Activated CD4-positive, CD25-positive, alpha-beta regulatory T cell treated with anti-CD3 and anti-CD28 coated beads, Interleukin-2, amount 50 U/mL, for 24 hours (primary cell): ENCODE data around the gene DNAH12.
"Not testable (repeated sequence)": the region's sequence is repeated elsewhere in the genome, so short reads cannot be mapped to it uniquely, and the experiment has no call there.

ENCODE experiments used
- ATAC-seq, 2 donors: fragments of 150-1000 bp; cut with Tn5 transposase; one replicate each; pipeline ENCODE4 v1.10.0; 2021; ENCODE audit warnings: mild to moderate bottlenecking in 1 of 2, moderate library complexity in 1 of 2

DNAH12 gene

DNA sequence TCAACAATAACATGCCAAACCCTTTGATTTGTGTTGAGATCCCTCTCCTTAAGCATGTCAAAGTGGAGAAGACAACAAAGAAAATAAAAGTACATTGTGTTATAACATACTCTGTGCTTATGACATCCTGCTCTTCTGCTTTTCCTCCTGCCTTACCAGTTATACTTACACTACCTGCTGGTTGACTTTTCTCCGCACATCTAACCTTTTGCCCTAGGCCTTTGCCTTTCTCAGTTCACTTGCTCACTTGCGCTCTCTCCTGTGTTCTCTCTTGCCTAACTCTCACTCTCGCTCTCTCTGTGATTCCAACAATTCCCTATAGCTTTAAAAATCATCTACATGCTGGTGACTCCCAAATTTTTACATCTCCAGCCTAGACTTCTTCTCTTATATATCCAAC is 5.7 kb downstream of the DNAH12 start:
- no peak for ATAC-seq

DNA sequence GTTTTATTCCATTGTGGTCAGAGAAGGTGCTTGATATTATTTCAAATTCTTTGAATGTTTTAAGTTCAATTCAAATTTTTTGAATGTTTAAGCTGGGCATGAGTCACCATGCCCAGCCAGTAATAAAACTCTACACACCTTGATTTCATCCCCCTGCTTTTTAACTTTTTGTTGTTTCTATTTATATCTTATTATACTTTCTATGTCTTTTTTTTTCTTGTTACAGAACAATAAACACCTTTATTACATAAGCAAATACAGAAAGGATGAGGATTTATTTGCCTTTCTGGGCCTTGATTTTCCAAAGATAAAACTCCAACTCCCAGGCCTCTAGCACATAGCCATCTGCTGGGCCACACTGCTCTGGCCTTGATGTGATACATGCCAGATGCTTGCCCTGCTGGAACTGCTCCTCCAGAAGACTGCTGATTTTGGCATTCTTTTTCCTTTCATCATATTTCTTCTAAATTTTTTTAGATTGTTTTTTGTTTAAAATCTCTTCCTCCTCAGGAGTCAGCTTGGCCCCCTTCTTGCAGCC is 14.0 kb downstream of the DNAH12 start:
- ATAC-seq: no peak

DNA sequence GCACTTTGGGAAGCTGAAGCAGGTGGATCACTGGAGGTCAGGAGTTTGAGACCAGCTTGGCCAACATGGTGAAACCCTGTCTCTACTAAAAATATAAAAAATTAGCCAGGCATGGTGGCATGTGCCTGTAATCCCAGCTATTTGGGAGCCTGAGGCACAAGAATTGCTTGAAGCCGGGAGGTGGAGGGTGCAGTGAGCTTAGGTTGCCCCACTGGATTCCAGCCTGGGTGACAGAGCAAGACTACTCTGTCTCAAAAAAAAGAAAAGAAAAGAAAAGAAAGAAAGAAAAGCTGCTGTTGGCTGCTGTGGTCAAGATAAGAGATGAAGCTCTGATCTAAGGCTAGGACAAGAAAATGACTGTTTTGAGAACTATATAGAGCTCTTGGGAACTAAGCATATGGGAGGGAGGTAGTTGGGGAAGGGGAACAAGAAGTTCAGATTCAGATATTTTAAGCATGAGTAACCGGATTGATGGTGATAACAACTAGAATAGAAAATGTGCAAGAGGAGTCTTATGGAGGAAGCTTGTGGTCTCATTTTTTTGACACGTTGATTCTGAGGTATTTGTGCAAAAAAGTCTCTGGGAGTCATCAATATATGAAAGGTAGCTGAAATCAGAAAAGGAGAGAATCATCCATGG is 25.7 kb downstream of the DNAH12 start:
- no peak for ATAC-seq

DNA sequence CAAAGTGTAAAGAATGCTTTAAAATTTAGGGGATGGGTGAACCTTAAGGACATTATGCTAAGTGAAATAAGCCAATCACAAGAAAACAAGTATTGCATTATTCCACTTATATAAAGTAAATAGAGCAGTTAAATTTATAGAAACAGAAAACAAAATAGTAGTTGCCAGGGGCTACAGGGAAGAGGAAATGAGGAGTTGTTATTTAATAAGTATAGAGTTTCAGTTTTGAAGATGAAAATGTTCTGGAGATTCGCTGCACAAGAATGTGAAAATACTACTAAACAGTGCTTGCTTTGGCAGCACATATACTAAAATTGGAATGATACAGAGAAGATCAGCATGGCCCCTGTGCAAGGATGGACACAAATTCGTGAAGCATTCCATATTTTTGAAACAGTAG is 32.0 kb downstream of the DNAH12 start:
- no peak for ATAC-seq

DNA sequence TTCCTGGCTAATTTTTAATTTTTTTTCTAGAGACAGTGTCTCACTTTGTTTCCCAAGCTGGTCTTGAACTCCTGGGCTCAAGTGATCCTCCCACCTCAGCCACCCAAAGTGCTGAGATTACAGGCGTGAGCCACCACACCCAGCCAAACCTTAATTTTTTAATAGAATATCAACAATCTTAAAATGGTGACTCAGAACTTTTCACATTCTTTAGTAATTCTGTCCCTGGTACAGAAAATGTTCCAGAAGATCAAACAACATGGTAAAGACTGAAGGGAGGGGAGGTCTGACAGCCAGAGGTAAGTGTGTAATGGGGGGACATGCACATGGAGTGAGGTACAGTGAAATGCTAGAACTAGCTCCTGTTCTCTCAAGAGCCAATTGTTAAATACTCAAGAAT is 38.2 kb downstream of the DNAH12 start:
- no peak for ATAC-seq

DNA sequence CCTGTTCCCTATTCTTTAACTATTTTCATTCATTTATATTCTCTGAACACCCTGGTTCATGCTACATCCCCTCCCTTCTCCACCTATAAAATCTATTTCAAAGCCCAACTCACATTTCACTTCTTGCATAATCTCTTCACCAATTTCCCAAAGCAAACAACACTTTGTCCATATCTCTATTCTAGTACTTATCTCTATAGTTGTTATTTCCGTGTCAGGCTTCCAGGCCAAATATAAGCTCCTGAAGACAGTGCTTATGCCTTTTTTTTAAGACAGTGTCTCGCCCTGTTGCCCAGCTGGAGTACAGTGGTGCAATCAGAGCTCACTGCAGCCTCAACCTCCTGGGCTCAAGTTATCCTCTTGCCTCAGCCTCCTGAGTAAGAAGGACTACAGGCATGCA is 43.6 kb downstream of the DNAH12 start:
- ATAC-seq: no peak

DNA sequence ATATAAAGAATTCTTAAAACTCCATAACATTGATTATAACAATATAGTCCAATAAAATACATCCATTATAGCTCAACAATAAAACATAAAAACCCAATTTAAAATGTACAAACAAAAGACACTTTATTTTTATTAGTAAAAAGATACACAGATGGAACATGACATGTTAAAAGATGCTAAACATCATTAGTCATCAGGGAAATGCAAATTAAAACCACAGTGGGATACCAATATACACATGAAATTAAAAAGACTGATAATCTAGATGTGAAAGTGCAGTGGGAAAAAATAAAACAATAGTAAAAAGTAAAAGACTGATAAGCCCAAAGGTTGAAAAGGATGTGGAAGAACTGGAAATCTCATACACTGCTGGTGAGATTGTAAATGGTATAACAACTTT is 46.2 kb downstream of the DNAH12 start:
- ATAC-seq: no peak

DNA sequence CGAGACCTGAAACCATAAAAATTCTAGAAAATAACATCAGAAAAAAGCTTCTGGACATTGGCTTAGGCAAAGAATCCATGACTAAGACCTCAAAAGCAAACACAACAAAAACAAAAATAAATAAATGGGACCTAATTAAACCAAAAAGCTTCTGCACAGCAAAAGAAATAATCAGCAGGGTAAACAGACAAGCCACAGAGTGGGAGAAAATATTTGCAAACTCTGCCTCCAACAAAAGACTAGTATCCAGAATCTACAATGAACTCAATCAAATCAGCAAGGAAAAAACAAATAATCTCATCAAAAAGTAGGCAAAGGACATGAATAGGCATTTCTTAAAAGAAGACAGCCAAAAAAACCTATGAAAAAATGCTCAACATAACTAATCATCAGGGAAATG is 59.6 kb downstream of the DNAH12 start:
- ATAC-seq: no peak

DNA sequence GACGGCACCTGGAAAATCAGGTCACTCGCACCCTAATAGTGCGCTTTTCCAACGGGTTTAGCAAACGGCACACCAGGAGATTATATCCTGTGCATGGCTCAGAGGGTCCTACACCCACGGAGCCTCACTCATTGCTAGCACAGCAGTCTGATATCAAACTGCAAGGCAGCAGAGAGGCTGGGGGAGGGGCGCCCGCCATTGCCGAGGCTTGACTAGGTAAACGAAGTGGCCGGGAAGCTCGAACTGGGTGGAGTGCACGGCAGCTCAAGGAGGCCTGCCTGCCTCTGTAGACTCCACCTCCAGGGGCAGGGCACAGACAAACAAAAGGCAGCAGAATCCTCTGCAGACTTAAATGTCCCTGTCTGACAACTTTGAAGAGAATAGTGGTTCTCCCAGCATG is 67.0 kb downstream of the DNAH12 start:
- ATAC-seq: not testable (repeated sequence)

DNA sequence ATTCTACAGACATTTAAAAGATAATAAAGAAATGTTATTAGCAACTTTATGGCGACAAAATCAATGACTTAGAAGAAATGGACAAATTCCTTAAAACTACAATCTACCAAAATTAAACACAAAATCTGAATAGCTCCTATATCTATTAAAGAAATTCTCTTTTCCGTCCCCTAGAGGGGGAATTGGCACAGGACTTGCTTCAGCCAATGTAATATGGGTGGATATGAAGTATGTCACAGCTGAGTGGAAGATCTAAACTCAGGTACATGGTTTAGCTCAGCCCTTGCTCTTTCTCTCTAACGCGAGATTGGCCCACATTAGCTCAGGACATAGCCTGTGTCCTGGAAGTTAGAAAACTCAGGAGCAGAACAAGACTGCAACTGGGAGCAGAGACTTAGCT is 79.3 kb downstream of the DNAH12 start:
- ATAC-seq: no peak

DNA sequence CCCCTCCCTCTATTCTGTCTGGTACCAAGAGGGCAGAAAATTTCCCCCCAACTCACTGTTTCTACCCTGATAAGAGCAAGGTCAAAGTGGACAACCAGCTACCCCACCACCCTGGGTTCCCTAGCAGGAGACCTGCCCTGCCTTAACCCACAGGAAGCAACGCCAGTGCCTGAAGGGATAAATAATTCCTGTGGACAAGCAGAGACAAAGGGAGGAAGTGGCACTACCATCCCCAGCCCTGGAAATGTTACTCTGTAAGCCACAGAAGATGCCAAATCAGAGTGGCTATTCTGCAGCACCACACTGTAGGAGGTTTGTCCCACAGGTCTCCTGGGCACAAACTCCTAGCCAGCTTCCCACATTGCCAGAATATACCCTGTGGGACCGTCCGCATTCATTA is 80.1 kb downstream of the DNAH12 start:
- no peak for ATAC-seq

DNA sequence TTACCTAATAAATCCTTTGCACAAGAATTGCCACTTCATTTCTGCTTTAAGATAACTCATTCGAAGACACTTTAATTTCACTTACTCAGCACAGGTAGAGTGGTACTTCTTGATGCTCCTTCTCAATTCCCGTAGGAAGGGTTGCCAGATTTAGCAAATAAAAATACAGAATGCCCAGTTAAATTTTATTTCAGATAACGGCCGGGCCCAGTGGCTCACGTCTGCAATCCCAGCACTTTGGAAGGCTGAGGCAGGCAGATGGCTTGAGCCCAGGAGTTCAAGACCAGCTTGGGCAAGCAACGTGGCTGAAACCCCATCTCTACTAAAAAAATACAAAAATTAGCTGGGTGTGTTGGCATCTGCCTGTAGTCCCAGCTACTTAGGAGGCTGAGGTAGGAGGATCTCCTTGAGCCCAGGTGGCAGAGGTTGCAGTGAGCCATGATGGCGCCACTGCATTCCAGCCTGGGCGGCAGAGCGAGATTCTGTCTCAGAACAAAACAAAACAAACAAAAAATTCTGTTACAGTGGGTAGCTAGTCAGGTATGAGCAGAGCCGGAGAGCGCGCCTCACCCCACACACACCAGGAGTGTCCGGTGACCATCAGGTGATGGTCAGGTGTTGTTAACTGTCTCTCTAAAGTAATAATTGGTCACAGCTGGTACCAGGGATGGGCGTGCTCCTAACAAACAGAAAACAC is 92.8 kb downstream of the DNAH12 start:
- ATAC-seq: no peak

DNA sequence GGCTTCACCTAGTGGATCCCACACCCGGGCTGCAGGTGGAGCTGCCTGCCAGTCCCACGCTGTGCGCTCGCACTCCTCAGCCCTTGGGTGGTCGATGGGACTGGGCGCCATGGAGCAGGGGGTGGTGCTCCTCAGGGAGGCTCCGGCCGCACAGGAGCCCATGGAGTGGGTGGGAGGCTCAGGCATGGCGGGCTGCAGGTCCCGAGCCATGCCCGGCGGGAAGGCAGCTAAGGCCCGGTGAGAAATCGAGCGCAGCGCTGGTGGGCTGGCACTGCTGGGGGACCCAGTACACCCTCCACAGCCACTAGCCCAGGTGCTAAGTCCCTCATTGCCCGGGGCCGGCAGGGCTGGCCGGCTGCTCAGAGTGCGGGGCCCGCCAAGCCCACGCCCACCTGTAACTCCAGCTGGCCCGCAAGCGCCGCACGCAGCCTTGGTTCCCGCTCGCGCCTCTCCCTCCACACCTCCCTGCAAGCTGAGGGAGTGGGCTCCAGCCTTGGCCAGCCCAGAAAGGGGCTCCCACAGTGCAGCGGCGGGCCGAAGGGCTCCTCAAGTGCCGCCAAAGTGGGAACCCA is 94.8 kb downstream of the DNAH12 start:
- not testable (repeated sequence) for ATAC-seq

DNA sequence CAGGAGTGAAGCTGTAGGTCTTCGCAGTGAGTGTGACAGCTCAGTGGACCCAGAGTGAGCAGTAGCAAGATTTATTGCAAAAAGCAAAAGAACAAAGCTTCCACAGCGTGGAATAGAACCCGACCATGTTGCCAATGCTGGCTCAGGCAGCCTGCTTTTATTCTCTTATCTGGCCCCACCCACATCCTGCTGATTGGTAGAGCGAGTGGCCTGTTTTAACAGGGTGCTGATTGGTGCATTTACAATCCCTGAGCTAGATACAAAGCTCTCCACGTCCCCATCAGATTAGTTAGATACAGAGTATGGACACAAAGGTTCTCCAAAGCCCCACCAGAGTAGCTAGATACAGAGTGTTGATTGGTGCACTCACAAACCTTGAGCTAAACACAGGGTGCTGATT is 95.7 kb downstream of the DNAH12 start:
- ATAC-seq: not testable (repeated sequence)

DNA sequence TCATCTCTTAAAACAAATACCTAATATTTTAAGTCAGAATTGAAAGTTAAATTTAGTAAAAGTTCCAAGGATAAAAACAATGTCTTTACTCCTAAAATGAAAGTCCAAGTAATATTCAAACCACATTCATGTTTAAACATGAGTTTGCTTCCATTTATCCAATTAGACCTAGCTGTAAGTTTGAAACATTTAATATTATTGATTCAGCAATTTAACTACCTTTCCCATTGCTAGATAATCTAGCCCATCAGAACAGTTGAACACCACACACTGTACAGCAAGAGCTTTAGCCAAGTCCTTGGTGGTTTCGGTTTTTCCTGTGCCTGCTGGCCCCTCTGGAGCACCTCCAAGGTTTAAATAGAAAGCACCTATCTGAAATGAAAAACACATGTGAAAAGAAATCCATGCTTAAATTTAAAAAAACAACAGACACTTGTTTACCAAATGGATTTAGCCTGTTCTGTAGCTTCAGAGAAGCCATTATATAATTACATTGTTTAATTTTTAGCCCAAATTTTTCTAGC is 97.8 kb downstream of the DNAH12 start:
- no peak for ATAC-seq

DNA sequence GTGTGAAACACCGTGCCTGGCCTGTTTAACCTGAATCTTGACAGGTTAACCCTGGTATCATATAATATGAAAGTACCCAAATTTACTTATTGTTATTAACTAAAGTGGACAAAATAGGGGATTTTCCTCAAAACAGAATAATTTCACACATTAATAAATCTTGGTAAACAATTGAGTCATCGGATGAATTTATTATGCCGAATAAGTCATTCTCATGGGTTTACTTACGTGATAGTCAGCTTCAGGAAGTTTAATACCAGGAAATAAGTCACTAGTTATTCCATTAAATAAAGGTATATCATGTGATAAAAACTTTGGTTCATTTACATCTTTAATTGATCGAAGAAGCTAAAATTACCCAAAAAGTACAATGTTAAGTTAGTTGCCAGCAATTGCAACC is 99.7 kb downstream of the DNAH12 start:
- ATAC-seq: no peak

DNA sequence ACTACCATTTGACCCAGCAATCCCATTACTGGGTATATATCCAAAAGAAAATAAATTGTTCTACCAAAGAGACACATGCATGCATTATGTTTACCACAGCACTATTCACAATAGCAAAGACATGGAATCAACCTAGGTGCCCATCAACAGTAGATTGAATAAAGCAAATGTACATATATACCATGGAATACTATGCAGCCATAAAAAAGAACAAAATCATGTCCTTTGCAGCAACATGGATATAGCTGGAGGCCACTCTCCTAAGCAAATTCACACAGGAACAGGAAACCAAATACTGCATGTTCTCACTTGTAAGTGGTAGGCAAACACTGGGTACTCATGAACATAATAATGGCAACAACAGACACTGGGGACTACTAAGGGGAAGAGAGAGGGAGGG is 104.0 kb downstream of the DNAH12 start:
- not testable (repeated sequence) for ATAC-seq

DNA sequence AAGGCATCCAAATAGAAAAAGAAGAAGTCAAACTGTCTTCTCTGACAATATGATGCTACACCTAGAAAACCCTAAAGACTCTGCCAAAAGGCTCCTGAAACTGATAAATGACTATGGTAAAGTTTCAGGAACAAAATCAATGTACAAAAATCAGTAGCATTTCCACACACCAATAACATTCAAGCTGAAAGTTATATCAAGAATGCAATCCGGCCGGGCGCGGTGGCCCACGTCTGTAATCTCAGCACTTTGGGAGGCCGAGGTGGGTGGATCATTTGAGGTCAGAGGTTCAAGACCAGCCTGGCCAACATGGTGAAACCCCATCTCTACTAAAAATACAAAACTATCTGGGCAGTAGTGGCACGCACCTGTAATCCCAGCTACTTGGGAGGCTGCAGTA is 105.7 kb downstream of the DNAH12 start:
- ATAC-seq: not testable (repeated sequence)

DNA sequence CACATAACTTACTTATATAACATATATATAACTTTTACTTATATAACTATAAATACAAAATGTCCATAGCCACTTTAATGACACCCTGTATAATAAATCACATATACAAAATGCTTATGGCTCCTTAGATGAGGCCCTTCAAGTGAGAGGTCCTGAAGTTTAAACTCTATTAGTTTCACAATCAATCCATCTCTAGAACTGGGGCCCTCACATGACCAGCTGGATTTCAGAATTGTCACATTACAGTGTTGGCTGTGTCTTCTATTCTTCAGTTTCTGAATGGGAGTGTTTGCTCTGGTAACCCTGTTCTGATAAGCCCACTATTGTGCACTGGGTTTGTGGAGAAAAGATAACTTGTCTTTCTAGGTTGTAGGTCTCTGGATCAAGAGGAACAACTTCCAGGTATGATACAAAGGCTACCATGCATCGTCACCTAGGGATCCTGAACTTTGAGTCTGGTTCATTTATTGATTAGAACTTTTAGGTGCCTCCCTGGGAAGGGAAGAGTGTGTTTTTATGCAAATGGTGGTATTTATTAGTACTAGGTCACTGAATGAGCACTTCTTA is 107.9 kb downstream of the DNAH12 start:
- no peak for ATAC-seq

DNA sequence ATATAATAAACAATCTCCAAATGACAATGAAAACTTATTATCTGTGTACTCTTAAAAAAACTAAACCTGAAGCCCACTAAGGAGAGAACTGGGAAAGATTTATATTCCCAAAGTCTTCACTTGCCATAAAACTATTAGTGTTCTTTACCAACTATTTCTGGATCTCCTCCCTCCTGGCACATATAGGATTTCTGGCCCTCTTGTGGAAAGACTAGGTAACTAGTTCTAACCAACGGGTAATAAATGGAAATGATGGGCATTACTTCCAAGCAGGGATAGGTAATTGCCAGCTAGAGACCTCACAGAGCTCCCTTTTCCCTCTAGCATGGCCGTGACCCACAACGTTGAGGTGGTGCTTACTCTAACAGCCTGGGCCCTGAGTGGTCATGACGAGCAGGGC is 110.1 kb downstream of the DNAH12 start:
- no peak for ATAC-seq

DNA sequence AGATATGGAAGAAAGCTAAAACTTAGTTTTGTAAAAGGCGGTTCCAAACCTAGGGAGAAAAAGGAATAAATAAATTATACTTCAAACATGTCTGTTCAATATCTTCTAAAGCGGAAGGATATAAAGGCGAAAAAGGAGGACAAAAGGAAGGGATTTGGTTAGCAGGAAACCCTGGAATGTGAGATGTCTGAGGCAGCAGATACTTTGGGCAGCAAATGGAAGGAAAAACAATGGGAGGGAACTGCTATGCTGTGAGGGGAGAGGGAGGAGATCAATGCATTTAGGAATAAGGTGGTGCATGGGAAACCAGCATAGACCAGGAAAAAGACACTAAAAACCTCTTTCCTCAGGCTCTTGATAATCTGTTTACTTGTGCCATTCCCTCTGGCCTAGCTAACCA is 120.8 kb downstream of the DNAH12 start:
- no peak for ATAC-seq

DNA sequence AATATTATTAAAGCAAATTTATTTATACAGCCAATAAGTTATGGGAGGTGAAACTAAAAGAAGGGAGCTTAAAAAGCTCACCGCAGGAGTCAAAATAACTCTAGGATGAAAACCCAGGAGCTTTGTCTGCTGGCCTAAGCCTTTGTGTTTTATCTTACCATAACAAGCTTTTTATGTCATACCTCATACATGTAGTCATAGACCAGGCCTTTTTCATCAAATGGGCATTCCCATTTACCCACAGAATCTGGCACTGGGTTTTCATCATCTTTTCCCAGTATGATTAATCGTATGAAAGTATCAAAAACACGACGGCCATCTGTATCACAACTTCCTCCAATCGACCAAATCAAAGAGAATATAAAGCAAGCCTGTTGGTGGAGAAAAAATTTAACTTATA is 122.8 kb downstream of the DNAH12 start:
- ATAC-seq: no peak

DNA sequence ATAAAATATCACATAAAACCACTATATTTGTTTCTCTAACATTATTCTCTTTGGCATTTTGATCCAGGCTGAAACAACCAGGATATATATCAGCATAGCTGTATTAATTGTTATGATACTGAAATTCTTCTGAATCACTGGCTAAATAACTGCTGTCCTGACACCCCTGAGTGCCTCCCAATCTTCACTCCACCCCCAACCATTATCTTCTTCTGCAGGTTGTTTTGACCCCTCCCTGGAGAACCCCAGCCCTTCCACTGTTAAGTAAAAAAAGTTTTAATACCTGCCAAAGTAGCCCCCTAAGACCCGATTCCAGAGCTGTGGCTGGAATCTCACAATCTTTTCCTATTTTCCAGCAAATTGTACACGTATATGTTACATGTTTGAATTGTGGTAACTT is 124.1 kb downstream of the DNAH12 start:
- ATAC-seq: no peak

DNA sequence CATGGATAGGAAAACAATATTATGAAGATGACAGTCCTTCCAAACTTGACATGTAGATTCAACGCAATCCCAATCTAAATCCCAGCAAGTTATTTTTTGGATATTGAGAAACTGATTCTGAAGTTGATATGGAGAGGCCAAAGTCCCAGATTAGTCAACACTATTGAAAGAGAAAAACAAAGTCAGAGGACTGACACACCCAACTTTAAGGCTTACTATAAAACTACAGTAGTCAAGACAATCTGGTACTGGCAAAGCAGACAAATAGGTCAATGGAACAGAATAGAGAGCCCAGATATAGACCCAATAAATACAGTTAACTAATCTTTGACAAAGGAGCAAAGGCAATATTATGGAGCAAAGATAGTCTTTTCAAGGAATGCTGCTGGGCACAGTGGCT is 132.4 kb downstream of the DNAH12 start:
- no peak for ATAC-seq
